GM12873 (cell line): ENCODE data around the gene PLD2.

Experiments used
- TF ChIP-seq, protein P1 (sequence below): IDR thresholded peaks from 2 replicates; pipeline ENCODE4 v1.5.1; 2012; ENCODE audit warnings: low read depth, mild to moderate bottlenecking, moderate library complexity, low read length, control low read depth; ENCODE audit not compliant: insufficient read depth; ENCODE audit errors: missing control alignments

The PLD2 gene

DNA sequence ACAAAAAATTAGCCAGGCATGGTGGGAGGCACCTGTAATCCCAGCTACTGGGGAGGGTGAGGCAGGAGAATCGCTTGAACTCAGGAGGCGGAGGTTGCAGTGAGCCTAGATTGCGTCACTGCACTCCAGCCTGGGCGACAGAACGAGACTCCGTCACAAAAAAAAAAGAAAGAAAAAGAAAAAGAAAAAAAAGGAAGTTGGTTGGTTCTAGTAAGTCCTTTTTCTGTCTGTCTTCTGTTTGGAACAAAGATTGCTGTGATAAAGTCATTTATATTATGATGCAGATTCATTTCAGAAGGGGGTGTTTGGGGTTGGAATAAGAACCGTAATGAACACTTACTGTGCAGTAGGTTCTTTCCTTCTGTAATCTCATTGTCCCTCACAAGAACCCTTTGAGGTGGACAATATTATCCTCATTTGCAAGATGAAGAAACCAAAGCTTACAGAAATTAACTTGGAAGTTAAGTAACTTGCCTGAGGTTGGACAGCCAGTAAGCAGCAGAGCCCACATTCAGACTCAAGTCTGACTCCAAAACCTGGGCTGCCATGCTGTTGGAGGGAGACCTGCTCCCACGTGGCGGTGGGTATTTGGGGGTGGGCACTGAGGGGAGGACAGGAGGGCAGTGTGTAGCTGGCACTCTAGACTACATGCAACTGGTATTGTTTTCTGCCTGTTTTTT lies 36.5 kb downstream of the PLD2 start:
- TF ChIP-seq, protein P1, sequence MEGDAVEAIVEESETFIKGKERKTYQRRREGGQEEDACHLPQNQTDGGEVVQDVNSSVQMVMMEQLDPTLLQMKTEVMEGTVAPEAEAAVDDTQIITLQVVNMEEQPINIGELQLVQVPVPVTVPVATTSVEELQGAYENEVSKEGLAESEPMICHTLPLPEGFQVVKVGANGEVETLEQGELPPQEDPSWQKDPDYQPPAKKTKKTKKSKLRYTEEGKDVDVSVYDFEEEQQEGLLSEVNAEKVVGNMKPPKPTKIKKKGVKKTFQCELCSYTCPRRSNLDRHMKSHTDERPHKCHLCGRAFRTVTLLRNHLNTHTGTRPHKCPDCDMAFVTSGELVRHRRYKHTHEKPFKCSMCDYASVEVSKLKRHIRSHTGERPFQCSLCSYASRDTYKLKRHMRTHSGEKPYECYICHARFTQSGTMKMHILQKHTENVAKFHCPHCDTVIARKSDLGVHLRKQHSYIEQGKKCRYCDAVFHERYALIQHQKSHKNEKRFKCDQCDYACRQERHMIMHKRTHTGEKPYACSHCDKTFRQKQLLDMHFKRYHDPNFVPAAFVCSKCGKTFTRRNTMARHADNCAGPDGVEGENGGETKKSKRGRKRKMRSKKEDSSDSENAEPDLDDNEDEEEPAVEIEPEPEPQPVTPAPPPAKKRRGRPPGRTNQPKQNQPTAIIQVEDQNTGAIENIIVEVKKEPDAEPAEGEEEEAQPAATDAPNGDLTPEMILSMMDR: no peak

DNA sequence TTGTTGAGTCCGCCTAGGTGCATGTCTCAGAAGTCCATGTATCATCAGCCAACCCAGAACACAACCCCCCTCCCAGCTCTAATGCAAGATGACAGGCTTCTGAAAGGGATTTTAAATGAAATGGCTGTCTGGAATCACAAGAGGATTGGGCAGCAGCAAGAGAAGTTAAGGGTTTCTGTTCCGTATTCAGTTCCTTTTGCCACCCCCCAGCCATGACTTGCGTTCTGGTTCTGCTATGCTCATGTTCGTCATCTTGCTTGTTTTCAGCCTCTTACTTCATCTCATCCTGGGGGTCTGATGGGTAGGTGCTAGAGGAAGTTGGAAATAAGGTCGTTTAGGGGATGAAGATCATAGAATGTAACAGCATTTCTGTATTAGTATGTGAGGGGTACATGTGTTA lies 38.2 kb downstream of the PLD2 start:
- TF ChIP-seq, protein P1: no peak

DNA sequence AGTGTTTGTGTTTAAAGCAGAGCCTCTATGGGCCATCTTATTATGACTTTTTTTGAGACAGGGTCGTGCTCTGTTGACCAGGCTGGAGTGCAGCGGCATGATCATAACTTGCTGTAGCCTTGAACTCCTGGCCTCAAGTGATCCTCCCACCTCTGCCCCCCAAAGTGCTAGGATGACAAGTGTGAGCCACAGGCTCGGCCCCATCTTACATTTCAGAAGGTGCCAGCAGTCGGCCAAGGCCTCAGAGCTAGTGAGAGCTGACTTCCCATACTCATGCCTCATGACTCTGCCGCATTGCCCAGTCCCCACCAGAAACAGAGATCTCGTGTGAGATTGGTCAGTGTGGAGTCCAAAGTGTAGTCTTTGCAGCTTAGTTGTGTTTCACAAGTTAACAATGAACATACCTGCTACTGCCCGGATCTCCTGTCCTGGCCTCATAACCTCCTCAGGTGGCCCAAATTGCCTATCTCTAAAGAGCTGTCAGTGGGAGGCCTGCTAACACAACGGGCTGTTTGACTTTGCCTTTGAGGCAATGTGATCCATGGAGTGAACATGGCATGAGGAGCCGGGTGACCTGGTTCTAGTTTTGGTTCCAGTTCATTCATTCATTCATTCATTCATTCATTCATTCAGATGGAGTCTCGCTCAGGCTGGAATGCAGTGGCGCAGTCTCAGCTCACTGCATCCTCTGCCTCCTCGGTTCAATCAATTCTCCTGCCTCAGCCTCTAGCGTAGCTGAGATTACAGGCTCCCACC lies 39.9 kb downstream of the PLD2 start:
- TF ChIP-seq, protein P1: no peak

DNA sequence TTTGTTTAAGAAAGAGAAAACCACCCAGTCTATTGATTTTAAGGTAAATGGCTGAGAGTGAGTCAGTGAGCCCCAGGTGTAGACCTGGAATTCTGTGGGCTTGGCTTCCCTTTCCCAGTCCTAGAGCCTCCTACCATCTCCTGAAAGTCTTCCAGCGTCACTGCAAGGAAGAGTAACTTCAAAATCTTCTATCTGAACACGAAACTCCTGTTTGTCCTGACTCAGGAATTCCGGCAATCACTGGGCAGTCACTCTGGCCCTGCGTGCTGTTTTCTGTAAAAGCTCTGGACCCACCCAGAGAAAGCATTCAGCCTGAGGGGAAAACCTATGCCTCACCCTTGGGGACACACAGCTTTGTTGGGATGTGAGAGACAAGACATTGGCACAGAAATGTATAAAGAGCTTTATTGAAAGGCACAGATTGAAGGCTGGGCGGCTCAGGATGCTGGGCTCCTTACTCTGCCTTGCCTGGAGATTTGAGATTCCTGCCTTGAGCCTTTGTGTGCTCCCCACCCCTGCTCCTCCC lies 42.1 kb downstream of the PLD2 start:
- TF ChIP-seq, protein P1: no peak

DNA sequence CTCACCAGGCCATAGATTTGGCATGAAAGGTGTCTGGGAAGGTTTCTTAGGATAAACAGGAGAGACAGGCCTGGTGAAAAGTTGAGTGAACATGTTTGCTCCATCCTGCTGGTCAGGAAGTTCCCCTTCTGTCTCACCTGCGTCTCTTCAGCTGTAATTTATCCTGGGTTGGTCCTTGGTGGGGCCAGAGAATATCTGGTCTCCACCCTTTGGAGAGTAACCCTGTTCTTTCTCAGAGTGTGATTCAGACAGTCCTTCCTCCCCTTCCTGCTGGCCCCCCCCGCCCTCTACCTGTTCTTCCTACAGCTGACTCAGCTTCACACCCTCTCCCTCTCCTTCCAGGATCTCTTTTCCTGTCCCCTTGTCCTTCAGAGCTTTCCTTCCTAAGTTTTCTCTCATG lies 43.3 kb downstream of the PLD2 start:
- TF ChIP-seq, protein P1: no peak

DNA sequence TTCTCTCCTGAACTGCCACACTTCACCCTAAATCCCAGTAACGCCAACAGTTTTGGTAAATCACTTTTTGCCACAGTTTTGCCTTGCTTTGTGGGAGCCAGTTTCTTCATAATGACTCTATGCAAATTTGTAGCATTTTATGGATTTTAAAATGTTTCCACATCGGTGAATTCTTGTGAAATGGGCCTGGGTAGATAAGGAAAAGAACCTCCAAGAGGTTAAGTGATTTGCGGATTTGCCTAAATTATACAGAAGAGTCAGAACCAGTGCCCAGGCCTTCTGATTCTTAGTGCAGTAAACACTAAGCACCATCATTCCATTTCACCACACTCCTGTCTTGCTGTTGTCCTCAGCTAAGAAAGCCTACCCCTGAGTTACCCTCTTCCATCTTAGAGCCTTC lies 44.1 kb downstream of the PLD2 start:
- TF ChIP-seq, protein P1: no peak

DNA sequence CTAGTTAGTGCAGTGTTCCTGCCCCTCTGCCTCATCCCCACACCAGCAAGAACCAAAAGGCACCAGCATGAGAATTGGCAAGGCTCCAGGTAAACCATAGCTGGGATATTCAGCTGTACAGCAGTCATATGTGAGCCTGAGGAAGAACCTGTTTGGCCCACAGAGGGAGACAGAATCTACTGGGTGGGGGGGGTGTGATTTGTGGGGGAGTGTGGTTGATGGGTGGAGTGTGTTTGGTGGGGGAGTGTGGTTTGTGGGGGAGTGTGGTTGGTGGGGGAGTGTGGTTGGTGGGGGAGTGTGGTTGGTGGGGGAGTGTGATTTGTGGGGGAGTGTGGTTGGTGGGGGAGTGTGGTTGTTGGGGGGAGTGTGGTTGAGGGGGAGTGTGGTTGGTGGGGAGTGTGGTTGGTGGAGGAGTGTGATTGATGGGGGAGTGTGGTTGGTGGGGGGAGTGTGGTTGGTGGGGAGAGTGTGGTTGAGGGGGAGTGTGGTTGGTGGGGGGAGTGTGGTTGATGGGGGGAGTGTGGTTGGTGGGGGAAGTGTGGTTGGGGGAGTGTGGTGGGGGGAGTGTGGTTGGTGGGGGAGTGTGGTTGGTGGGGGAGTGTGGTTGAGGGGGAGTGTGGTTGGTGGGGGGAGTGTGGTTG lies 45.7 kb downstream of the PLD2 start:
- TF ChIP-seq, protein P1: no peak
